ENCODE measurements around the gene SEC61A2. TPM values are rescaled to one million over a fixed set of nuclear protein-coding genes. Genes with fewer than 3 reads are reported as not detected.

Gene SEC61A2
- total and polyA plus RNA-seq, 10 of the 15 experiments (the other 5 are each of a cell fraction or from before 2014, with no cell fraction given), result 3.0 to 36.2 (median 8.6) TPM

DNA sequence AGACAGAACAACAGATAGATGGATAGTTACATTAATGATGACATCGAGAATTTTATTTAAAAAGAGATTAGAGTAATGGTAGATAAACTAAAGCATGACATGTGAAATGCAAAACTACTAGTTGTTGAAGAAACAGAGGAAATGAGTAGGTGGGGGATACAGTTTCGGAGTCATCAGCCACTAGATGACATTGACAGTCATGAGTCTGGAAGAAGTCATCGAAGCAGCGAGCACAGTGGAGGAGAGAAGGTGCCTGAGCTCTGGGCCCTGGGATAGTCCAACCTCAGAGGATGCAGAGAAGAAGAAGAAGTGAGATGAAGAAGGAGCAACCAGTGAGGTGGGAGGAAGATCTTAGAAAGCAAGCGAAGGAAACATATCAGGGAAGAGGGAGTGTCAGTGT lies 20.2 kb upstream of the SEC61A2 start (continued):
- TF ChIP-seq, protein P1, sequence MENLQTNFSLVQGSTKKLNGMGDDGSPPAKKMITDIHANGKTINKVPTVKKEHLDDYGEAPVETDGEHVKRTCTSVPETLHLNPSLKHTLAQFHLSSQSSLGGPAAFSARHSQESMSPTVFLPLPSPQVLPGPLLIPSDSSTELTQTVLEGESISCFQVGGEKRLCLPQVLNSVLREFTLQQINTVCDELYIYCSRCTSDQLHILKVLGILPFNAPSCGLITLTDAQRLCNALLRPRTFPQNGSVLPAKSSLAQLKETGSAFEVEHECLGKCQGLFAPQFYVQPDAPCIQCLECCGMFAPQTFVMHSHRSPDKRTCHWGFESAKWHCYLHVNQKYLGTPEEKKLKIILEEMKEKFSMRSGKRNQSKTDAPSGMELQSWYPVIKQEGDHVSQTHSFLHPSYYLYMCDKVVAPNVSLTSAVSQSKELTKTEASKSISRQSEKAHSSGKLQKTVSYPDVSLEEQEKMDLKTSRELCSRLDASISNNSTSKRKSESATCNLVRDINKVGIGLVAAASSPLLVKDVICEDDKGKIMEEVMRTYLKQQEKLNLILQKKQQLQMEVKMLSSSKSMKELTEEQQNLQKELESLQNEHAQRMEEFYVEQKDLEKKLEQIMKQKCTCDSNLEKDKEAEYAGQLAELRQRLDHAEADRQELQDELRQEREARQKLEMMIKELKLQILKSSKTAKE (IDR thresholded peaks at IDR 0.05; ENCODE audit: low read depth, poor library complexity, severe bottlenecking), result no peak
- TF ChIP-seq RBBP5 (conservative IDR thresholded peaks at IDR 0.05) (no peak), TAF1 (IDR thresholded peaks at IDR 0.05; ENCODE audit: borderline replicate concordance, low read depth, low read length) (no peak), ATF7 (IDR thresholded peaks at IDR 0.05; ENCODE audit: low read depth) (no peak)
- TF ChIP-seq, protein P2, sequence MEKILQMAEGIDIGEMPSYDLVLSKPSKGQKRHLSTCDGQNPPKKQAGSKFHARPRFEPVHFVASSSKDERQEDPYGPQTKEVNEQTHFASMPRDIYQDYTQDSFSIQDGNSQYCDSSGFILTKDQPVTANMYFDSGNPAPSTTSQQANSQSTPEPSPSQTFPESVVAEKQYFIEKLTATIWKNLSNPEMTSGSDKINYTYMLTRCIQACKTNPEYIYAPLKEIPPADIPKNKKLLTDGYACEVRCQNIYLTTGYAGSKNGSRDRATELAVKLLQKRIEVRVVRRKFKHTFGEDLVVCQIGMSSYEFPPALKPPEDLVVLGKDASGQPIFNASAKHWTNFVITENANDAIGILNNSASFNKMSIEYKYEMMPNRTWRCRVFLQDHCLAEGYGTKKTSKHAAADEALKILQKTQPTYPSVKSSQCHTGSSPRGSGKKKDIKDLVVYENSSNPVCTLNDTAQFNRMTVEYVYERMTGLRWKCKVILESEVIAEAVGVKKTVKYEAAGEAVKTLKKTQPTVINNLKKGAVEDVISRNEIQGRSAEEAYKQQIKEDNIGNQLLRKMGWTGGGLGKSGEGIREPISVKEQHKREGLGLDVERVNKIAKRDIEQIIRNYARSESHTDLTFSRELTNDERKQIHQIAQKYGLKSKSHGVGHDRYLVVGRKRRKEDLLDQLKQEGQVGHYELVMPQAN (conservative IDR thresholded peaks at IDR 0.05), result no peak

DNA sequence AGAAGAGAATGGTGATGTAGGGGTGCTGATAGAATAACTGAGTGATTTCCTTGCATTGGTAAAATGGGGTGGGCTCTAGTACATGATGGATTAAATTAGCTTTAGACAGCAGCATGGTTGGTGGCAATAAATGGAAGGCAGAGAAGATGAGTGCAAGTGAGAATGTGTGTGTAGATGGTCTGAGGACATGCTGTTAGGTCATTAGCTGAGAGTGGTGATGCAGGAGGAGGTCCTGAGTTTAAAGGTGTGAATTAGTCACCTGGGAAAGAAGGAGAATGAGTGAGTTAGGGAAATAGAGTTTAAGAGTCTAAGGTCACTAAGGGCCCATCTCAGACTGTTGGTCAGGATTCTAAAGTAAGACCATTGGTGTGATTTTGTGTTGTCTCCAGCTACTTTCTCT lies 17.9 kb upstream of the SEC61A2 start:
- ChIA-PET CTCF (interaction anchor here (0.6 to 1.1 kb wide), 4 partner anchors 10 to 937 kb away, joined by 3 read pairs; no protein-coding TSS in a partner anchor), RAD21 (ENCODE audit: unreplicated experiment) (interaction anchor here (0.7 to 1.0 kb wide), 2 partner anchors 24 to 66 kb away, joined by 3 read pairs; no protein-coding TSS in a partner anchor), SMC1A (ENCODE audit: uncharacterized antibody, unreplicated experiment) (interaction anchor here (1.4 to 1.6 kb wide), 4 partner anchors 10 to 118 kb away, joined by 3 to 6 read pairs (median 5); no protein-coding TSS in a partner anchor), POLR2A (interaction anchor here (2.1 kb wide), 1 partner anchor 11 kb away, joined by 5 read pairs; no protein-coding TSS in a partner anchor)
- ATAC-seq (no peak), DNase-seq (ENCODE audit: low read depth, low spot score) (no peak), FAIRE-seq (no peak)
- Histone ChIP-seq H4K20me1 (ENCODE audit: control insufficient read depth, insufficient read depth) (no peaks in the 10 kb centered on the region), H3K9me3 (replicated peaks; ENCODE audit: control insufficient read depth, insufficient read depth, low read length) (no peaks in the 10 kb centered on the region), H3K27ac (ENCODE audit: control insufficient read depth, insufficient read depth) (no peak overlapping the region), H3K27me3 (replicated peaks in 1 of 2; ENCODE audit: control insufficient read depth in 2 of 2, insufficient read depth in 2 of 2, low read length in 1 of 2) (no peaks in the 10 kb centered on the region), H3K36me3 (ENCODE audit: control insufficient read depth in 2 of 2, insufficient read depth in 2 of 2, low read length in 1 of 2) (peaks cover 3 to 14% of the 10 kb centered on the region in 2 experiments; a peak in 3 of 4 replicates), H3K4me1 (ENCODE audit: control insufficient read depth, insufficient read depth, low read length) (peaks cover 14% of the 10 kb centered on the region), H3K4me2 (ENCODE audit: control insufficient read depth, insufficient read depth) (no peak overlapping the region), H3K79me2 (ENCODE audit: control insufficient read depth, insufficient read depth, low read length) (no peaks in the 10 kb centered on the region), H2AFZ (ENCODE audit: control insufficient read depth, low read depth, low read length) (no peak overlapping the region), H3K9ac (ENCODE audit: control insufficient read depth, insufficient read depth, low read length) (no peak overlapping the region), H3K4me3 (no peak overlapping the region)
- no peak for TF ChIP-seq NFXL1 (IDR thresholded peaks at IDR 0.05; ENCODE audit: borderline replicate concordance)
- no peak for TF ChIP-seq IKZF1 (conservative IDR thresholded peaks at IDR 0.05)
- TF ChIP-seq DPF2 (IDR thresholded peaks at IDR 0.05), result no peak
- no peak for TF ChIP-seq RFX5 (IDR thresholded peaks at IDR 0.05; ENCODE audit: low read depth, low read length)
- TF ChIP-seq POU2F2 (IDR thresholded peaks at IDR 0.05; ENCODE audit: borderline replicate concordance, low read depth, low read length), result no peak
- TF ChIP-seq LARP7 (IDR thresholded peaks at IDR 0.05), result no peak
- TF ChIP-seq MTA3 (IDR thresholded peaks at IDR 0.05; ENCODE audit: borderline replicate concordance, low read length), result no peak
- no peak for TF ChIP-seq BCL11A (IDR thresholded peaks at IDR 0.05; ENCODE audit: low read depth, low read length)
- no peak for TF ChIP-seq SMC3 (IDR thresholded peaks at IDR 0.05; ENCODE audit: borderline replicate concordance, low read length)
- in situ Hi-C loops (cut with MboI), result no loop called here
- no TSS peak for BruUV-seq (replicated peaks)
- intact Hi-C loops (cut with micrococcal nuclease; ENCODE audit: unreplicated experiment), result no loop called here
